ENCODE data around the gene CEP164.

- TF ChIP-seq CTCF (conservative IDR thresholded peaks at IDR 0.05) (no peak), EZH2 (IDR thresholded peaks at IDR 0.05; ENCODE audit: low read depth) (no peak)
Measured at GRCh38 chr11:117423046-117423575, 95.5 kb downstream of the CEP164 start.
